Tibial artery (tissue), 4 donors: Measurements from ENCODE around the gene ARHGAP40.

Experiments used
- DNase-seq, 2 donors: peaks; one replicate each; pipeline ENCODE4 v3.0.0-alpha.2; 2019
- H3K27ac ChIP-seq, 2 donors: fragments of 200-600 bp; sonication (generic) in 1 of 2; 1 replicate in 1 of 2; 2 replicates in 1 of 2; pipeline ENCODE4 v1.5.1; 2018 to 2019; ENCODE audit warnings: mild to moderate bottlenecking in 1 of 2
- H3K27me3 ChIP-seq, 2 donors: fragments of 200-600 bp; sonication (generic) in 1 of 2; one replicate each; pipeline versions ENCODE4 v1.5.1 to v1.6.0; 2016 to 2019
- H3K36me3 ChIP-seq, 3 donors: fragments of 200-600 bp; sonication (generic) in 2 of 3; one replicate each; pipeline ENCODE4 v1.5.1; 2016 to 2019; ENCODE audit warnings: mild to moderate bottlenecking in 2 of 3
- H3K4me1 ChIP-seq, 4 donors: fragments of 200-600 bp; sonication (generic) in 2 of 4; 1 replicate in 3 of 4; 2 replicates in 1 of 4; pipeline ENCODE4 v1.5.1; 2016 to 2019
- H3K4me3 ChIP-seq, 2 donors: fragments of 200-600 bp; sonication (generic) in 1 of 2; 1 replicate in 1 of 2; 2 replicates in 1 of 2; pipeline ENCODE4 v1.5.1; 2018 to 2019; ENCODE audit warnings: mild to moderate bottlenecking in 2 of 2
- H3K9me3 ChIP-seq, 3 donors: fragments of 200-600 bp; sonication (generic) in 1 of 3; one replicate each; pipeline ENCODE4 v1.5.1; 2016 to 2019
- intact Hi-C: fragments of 100-400 bp; cut with DNase I; formaldehyde crosslinking; loops from one replicate; pipeline ENCODE4 v1.15.0; 2023; ENCODE audit warnings: low total_unique reads
- TF ChIP-seq, protein P1 (sequence below), 2 experiments: fragments of 200-600 bp in 1 of 2; fragments of 450-650 bp in 1 of 2; IDR thresholded peaks; one replicate each; pipeline ENCODE4 v1.5.1; 2017 to 2019; ENCODE audit warnings: antibody characterized with exemption in 2 of 2, mild to moderate bottlenecking in 1 of 2, moderate library complexity in 1 of 2

The ARHGAP40 gene

GRCh38 chr20:38599410-38599882, 2.2 kb upstream of the ARHGAP40 start:
- intact Hi-C loops: no loop called here
- Histone ChIP-seq H3K27ac (no peak overlapping the region), H3K36me3 (no peaks in the 10 kb centered on the region), H3K27me3 (peaks cover 0 to 27% of the 10 kb centered on the region in 2 donors), H3K9me3 (no peaks in the 10 kb centered on the region), H3K4me3 (no peak overlapping the region), H3K4me1 (peaks cover 0 to 12% (median 3%) of the 10 kb centered on the region in 4 donors)
- no peak for DNase-seq
- TF ChIP-seq, protein P1, sequence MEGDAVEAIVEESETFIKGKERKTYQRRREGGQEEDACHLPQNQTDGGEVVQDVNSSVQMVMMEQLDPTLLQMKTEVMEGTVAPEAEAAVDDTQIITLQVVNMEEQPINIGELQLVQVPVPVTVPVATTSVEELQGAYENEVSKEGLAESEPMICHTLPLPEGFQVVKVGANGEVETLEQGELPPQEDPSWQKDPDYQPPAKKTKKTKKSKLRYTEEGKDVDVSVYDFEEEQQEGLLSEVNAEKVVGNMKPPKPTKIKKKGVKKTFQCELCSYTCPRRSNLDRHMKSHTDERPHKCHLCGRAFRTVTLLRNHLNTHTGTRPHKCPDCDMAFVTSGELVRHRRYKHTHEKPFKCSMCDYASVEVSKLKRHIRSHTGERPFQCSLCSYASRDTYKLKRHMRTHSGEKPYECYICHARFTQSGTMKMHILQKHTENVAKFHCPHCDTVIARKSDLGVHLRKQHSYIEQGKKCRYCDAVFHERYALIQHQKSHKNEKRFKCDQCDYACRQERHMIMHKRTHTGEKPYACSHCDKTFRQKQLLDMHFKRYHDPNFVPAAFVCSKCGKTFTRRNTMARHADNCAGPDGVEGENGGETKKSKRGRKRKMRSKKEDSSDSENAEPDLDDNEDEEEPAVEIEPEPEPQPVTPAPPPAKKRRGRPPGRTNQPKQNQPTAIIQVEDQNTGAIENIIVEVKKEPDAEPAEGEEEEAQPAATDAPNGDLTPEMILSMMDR (IDR thresholded peaks at IDR 0.05): no peak

DNA sequence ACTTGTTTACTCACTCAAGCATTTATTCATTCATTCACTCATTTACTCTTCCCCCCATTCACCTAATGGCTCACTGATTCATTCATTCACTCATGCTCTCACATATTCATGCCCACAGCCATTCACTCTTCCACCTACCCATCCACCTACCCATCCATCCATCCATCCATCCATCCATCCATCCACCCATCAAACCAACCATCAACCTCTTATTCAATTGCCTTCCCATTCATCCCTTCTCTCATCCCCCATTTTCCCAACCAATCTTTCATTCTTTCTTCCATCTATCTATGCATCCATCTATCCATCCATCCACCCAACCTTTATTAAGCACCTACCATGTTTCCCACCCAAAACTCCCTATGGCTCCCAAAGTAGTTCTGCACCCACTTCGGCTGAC, 1.6 kb upstream of the ARHGAP40 start:
- H3K36me3 ChIP-seq: no peaks in the 10 kb centered on the region
- H3K27ac ChIP-seq: no peak overlapping the region
- no peaks in the 10 kb centered on the region for H3K9me3 ChIP-seq
- TF ChIP-seq, protein P1 (IDR thresholded peaks at IDR 0.05): no peak
- no peak for DNase-seq
- H3K4me3 ChIP-seq: no peak overlapping the region
- peaks cover 0 to 30% of the 10 kb centered on the region in 2 donors for H3K27me3 ChIP-seq
- intact Hi-C loops: no loop called here
- peaks cover 0 to 12% (median 3%) of the 10 kb centered on the region in 4 donors for H3K4me1 ChIP-seq

DNA sequence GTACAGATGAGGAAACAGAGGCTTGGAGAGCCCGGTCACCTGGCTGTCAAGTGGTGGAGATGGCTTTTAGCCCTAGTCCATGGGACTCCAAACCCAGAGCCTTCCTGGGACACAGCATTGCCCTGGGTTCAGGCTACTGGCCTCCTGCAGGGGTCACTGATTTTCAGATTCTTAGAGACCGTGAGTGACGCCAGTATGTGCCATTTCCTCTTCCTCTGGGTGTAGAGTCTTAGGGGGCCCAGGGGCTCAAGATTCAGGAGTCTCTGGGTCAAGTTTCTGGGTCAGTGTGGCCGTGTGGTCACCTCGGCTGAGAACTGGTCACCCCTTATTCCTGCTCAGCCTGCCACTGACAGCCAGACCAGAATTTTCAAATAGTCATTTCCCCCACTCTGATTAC, 574 bp downstream of the ARHGAP40 start:
- Histone ChIP-seq H3K36me3 (no peaks in the 10 kb centered on the region), H3K27me3 (peaks cover 0 to 42% of the 10 kb centered on the region in 2 donors), H3K27ac (no peak overlapping the region), H3K4me3 (no peak overlapping the region), H3K9me3 (no peaks in the 10 kb centered on the region), H3K4me1 (peaks cover 0 to 12% (median 3%) of the 10 kb centered on the region in 4 donors)
- DNase-seq: no peak
- TF ChIP-seq, protein P1 (IDR thresholded peaks at IDR 0.05): no peak
- intact Hi-C loops: no loop called here

GRCh38 chr20:38603286-38603685, 1.7 kb downstream of the ARHGAP40 start:
- intact Hi-C loops: no loop called here
- Histone ChIP-seq H3K9me3 (no peaks in the 10 kb centered on the region), H3K36me3 (no peaks in the 10 kb centered on the region), H3K27ac (no peak overlapping the region), H3K4me1 (peaks cover 0 to 12% (median 3%) of the 10 kb centered on the region in 4 donors), H3K27me3 (peaks cover 0 to 42% of the 10 kb centered on the region in 2 donors), H3K4me3 (no peak overlapping the region)
- TF ChIP-seq, protein P1 (IDR thresholded peaks at IDR 0.05): no peak
- DNase-seq: no peak

DNA sequence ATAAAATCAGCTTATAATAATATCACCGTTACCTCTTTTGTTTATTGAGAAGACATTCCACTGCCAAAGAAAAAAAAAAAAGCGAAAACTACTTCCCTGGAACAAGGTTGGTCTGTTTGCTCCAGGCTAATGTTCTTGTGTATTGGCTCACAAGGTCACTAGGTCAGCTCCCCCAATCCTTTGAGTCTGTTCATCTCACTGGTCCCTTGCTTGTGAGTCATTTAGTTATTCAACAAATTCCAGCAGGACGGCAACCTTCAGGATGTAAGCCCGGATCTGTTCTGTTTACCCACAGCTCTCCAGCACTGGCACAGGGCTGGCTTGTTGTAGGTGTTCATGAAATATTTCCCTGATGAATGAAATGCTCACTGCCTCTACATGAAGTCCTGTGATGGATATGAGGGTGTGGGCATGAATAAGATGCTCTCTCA, 3.3 kb downstream of the ARHGAP40 start:
- no peaks in the 10 kb centered on the region for H3K9me3 ChIP-seq
- H3K4me1 ChIP-seq: peaks cover 0 to 7% (median 3%) of the 10 kb centered on the region in 4 donors
- H3K27ac ChIP-seq: no peak overlapping the region
- peaks cover 0 to 42% of the 10 kb centered on the region in 2 donors for H3K27me3 ChIP-seq
- intact Hi-C loops: no loop called here
- no peak overlapping the region for H3K4me3 ChIP-seq
- DNase-seq: no peak
- TF ChIP-seq, protein P1 (IDR thresholded peaks at IDR 0.05): no peak
- H3K36me3 ChIP-seq: no peaks in the 10 kb centered on the region

GRCh38 chr20:38607351-38607750, 5.7 kb downstream of the ARHGAP40 start:
- H3K27ac ChIP-seq: no peak overlapping the region
- no peaks in the 10 kb centered on the region for H3K36me3 ChIP-seq
- intact Hi-C loops: no loop called here
- H3K9me3 ChIP-seq: no peaks in the 10 kb centered on the region
- no peaks in the 10 kb centered on the region for H3K4me1 ChIP-seq
- TF ChIP-seq, protein P1 (IDR thresholded peaks at IDR 0.05): no peak
- no peak for DNase-seq
- H3K27me3 ChIP-seq: peaks cover 0 to 22% of the 10 kb centered on the region in 2 donors
- H3K4me3 ChIP-seq: no peak overlapping the region
